ENCODE measurements around the gene PDE4D.

Gene PDE4D

DNA sequence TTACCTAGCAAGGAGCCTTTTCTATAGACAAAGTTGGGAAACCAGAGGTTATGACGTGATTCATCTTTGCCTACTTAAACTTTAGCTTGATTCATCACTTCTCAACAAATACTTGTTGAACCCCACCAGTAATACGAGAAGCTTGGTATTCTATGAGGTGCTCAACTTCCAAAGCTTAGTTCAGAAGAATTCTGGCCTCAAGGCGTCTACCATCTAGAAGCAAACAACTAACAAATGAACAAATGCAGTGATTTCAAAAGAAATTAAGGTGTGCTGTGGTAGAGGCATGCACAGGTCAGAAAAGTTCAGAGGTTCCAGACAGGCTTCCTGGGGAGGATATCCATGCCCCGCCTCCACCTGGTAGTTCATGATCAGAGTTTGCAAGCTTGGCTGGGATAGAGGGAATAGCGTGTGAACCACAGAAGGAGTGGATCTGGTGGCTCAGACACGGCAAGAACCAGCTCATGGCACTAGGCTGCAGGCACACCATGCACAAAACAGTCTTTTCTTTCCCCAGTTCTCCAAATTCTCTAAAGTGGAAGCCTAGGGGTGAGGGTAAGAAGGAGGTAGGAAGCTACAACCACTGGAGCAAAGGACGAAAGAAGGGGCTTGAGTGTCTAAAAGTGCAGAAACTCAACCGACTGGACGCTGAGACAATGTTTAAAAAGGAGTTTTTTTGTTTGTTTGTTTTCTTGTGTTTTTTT, 837.6 kb downstream of the PDE4D start:
- no peak for DNase-seq
- Histone ChIP-seq H3K79me2 (ENCODE audit: low read length) (no peaks in the 10 kb centered on the region), H3K27me3 (replicated peaks; ENCODE audit: insufficient read depth, low read length) (no peaks in the 10 kb centered on the region), H3K27ac (ENCODE audit: low read length) (no peak overlapping the region), H3K9me3 (replicated peaks; ENCODE audit: insufficient read depth, low read length) (no peaks in the 10 kb centered on the region), H3K4me1 (ENCODE audit: low read length) (no peaks in the 10 kb centered on the region), H3K36me3 (replicated peaks; ENCODE audit: insufficient read depth, low read length) (no peaks in the 10 kb centered on the region), H2AFZ (ENCODE audit: low read length) (no peak overlapping the region), H4K20me1 (ENCODE audit: insufficient read depth, low read length) (no peaks in the 10 kb centered on the region), H3K4me3 (ENCODE audit: low read length) (no peak overlapping the region), H3K9ac (ENCODE audit: low read length) (no peak overlapping the region), H3K4me2 (ENCODE audit: low read depth, low read length) (no peak overlapping the region), H3K9me2 (replicated peaks; ENCODE audit: insufficient read depth, low read length) (no peaks in the 10 kb centered on the region), H3F3A (ENCODE audit: insufficient read depth, low read length) (no peaks in the 10 kb centered on the region)
- TF ChIP-seq EZH2 (optimal IDR thresholded peaks at IDR 0.05; ENCODE audit: low read depth, low read length) (no peak), EZH2phosphoT487 (IDR thresholded peaks at IDR 0.05; ENCODE audit: low read length) (no peak)
- TF ChIP-seq, protein P1, sequence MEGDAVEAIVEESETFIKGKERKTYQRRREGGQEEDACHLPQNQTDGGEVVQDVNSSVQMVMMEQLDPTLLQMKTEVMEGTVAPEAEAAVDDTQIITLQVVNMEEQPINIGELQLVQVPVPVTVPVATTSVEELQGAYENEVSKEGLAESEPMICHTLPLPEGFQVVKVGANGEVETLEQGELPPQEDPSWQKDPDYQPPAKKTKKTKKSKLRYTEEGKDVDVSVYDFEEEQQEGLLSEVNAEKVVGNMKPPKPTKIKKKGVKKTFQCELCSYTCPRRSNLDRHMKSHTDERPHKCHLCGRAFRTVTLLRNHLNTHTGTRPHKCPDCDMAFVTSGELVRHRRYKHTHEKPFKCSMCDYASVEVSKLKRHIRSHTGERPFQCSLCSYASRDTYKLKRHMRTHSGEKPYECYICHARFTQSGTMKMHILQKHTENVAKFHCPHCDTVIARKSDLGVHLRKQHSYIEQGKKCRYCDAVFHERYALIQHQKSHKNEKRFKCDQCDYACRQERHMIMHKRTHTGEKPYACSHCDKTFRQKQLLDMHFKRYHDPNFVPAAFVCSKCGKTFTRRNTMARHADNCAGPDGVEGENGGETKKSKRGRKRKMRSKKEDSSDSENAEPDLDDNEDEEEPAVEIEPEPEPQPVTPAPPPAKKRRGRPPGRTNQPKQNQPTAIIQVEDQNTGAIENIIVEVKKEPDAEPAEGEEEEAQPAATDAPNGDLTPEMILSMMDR (IDR thresholded peaks at IDR 0.05; ENCODE audit: low read length), result no peak

DNA sequence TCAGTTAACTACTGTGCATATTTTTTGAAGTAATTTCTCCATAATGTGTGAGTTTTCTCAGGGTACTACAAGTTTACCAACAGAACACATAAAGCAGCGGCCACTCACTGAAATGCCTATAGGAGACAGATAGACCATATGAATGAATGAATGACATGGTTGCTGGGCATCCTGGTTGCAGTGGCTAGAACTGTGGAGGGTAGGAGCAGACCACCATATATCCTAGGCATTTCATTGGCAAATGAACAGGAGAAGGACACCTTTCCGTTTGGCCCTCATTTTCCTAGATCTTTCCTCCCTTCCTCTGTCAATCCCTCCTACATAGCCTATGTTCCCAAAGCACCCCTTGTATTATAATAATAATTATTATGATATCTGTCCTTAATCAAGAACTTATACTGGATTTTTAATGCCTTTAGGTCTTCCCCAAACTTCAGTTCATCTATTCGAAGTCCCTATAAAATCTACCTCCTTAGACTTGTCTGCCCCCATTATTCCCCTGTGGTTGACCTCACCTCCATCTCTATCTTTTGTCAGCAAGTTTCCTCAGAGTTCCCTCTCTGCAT, 838.5 kb downstream of the PDE4D start:
- Histone ChIP-seq H3K9me2 (replicated peaks; ENCODE audit: insufficient read depth, low read length) (no peaks in the 10 kb centered on the region), H3K4me3 (ENCODE audit: low read length) (no peak overlapping the region), H3K79me2 (ENCODE audit: low read length) (no peaks in the 10 kb centered on the region), H3K4me2 (ENCODE audit: low read depth, low read length) (no peak overlapping the region), H3K27me3 (replicated peaks; ENCODE audit: insufficient read depth, low read length) (no peaks in the 10 kb centered on the region), H3K9me3 (replicated peaks; ENCODE audit: insufficient read depth, low read length) (no peaks in the 10 kb centered on the region), H3K36me3 (replicated peaks; ENCODE audit: insufficient read depth, low read length) (no peaks in the 10 kb centered on the region), H4K20me1 (ENCODE audit: insufficient read depth, low read length) (no peaks in the 10 kb centered on the region), H2AFZ (ENCODE audit: low read length) (no peak overlapping the region), H3K4me1 (ENCODE audit: low read length) (no peaks in the 10 kb centered on the region), H3K9ac (ENCODE audit: low read length) (no peak overlapping the region), H3F3A (ENCODE audit: insufficient read depth, low read length) (no peaks in the 10 kb centered on the region), H3K27ac (ENCODE audit: low read length) (no peak overlapping the region)
- TF ChIP-seq, protein P1 (IDR thresholded peaks at IDR 0.05; ENCODE audit: low read length), result no peak
- TF ChIP-seq EZH2phosphoT487 (IDR thresholded peaks at IDR 0.05; ENCODE audit: low read length) (no peak), EZH2 (optimal IDR thresholded peaks at IDR 0.05; ENCODE audit: low read depth, low read length) (no peak)
- no peak for DNase-seq

DNA sequence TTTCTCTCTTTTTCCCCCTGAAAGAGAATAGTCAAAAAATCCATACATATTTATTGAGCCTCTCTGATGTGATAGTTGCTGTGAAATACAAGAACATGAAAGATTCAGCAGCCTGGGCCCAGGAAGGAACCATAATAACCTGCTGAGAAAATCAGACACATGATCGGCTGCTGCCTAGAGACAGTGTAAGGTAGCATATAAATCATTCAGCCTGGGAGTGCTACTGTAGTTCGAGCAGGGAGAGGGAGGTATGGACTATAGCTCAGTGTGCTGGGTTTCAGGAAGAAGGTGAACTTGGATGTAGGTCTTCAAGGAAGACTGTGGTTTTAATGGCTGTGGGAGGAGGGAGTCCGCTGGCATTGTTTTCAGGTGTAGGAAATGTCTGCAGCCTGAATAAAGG, 841.6 kb downstream of the PDE4D start:
- Histone ChIP-seq H3F3A (ENCODE audit: insufficient read depth, low read length) (no peaks in the 10 kb centered on the region), H3K4me2 (ENCODE audit: low read depth, low read length) (no peak overlapping the region), H4K20me1 (ENCODE audit: insufficient read depth, low read length) (no peaks in the 10 kb centered on the region), H3K9me3 (replicated peaks; ENCODE audit: insufficient read depth, low read length) (no peaks in the 10 kb centered on the region), H3K4me3 (ENCODE audit: low read length) (no peak overlapping the region), H3K36me3 (replicated peaks; ENCODE audit: insufficient read depth, low read length) (no peaks in the 10 kb centered on the region), H3K27ac (ENCODE audit: low read length) (no peak overlapping the region), H3K79me2 (ENCODE audit: low read length) (no peaks in the 10 kb centered on the region), H3K4me1 (ENCODE audit: low read length) (no peaks in the 10 kb centered on the region), H3K9me2 (replicated peaks; ENCODE audit: insufficient read depth, low read length) (no peaks in the 10 kb centered on the region), H2AFZ (ENCODE audit: low read length) (no peak overlapping the region), H3K27me3 (replicated peaks; ENCODE audit: insufficient read depth, low read length) (no peaks in the 10 kb centered on the region), H3K9ac (ENCODE audit: low read length) (no peak overlapping the region)
- TF ChIP-seq, protein P1 (IDR thresholded peaks at IDR 0.05; ENCODE audit: low read length), result no peak
- TF ChIP-seq EZH2phosphoT487 (IDR thresholded peaks at IDR 0.05; ENCODE audit: low read length), result no peak
- no peak for TF ChIP-seq EZH2 (optimal IDR thresholded peaks at IDR 0.05; ENCODE audit: low read depth, low read length)
- DNase-seq, result no peak

All from MM.1S (cell line).